Right lobe of liver (tissue), 6 donors: ENCODE measurements around the gene DGCR6. TPM values are rescaled to one million over a fixed set of nuclear protein-coding genes. Genes with fewer than 3 reads are reported as not detected.

Experiments
- ATAC-seq, 4 donors: fragments of 200-7000 bp; cut with Tn5 transposase; one replicate each; pipeline ENCODE4 v1.9.1; 2020; ENCODE audit warnings: mild to moderate bottlenecking in 4 of 4, moderate library complexity in 4 of 4
- DNase-seq, 3 donors: peaks; one replicate each; pipeline ENCODE4 v3.0.0-alpha.2; 2020
- H3K27ac ChIP-seq, 3 donors: fragments of 200-600 bp; one replicate each; pipeline ENCODE4 v1.8.0; 2022
- H3K27me3 ChIP-seq, 2 donors: fragments of 200-600 bp; one replicate each; pipeline ENCODE4 v1.8.0; 2022
- H3K36me3 ChIP-seq, 4 donors: fragments of 200-600 bp; sonication (generic) in 1 of 4; one replicate each; pipeline versions ENCODE4 v1.5.1 to v1.8.0; 2017 to 2022; ENCODE audit warnings: control low read depth in 1 of 4
- H3K4me1 ChIP-seq, 4 donors: fragments of 200-600 bp; sonication (generic) in 1 of 4; one replicate each; pipeline versions ENCODE4 v1.5.1 to v1.8.0; 2017 to 2022; ENCODE audit warnings: control low read depth in 1 of 4
- H3K4me3 ChIP-seq, 3 donors: fragments of 200-600 bp; one replicate each; pipeline ENCODE4 v1.8.0; 2022
- H3K9me3 ChIP-seq, 4 donors: fragments of 200-600 bp; sonication (generic) in 1 of 4; one replicate each; pipeline versions ENCODE4 v1.5.1 to v1.8.0; 2017 to 2022; ENCODE audit warnings: control low read depth in 1 of 4
- POLR2A ChIP-seq: fragments of 450-650 bp; IDR thresholded peaks from one replicate; pipeline ENCODE4 v1.6.1; 2017; ENCODE audit warnings: antibody characterized with exemption, mild to moderate bottlenecking
- WGBS: methylation state at CpG from one replicate; pipeline ENCODE4 v1.1.6; 2018; ENCODE audit warnings: low coverage, low lambda C conversion rate; ENCODE audit not compliant: insufficient coverage; ENCODE audit errors: missing lambda C conversion rate; 5-methylcytosine and 5-hydroxymethylcytosine counted together
- intact Hi-C, 2 donors: fragments of 100-400 bp; cut with DNase I; formaldehyde crosslinking; loops; one replicate each; pipeline versions ENCODE4 v1.11.2 to v1.14.1; 2022
- total RNA-seq, 6 experiments: library from RNA; depleted of rRNA in 2 of 6; stranded (reverse); fragments of >200 nt in 2 of 6; fragmentation: NEBNext Ultra II Directional in 3 of 6; extraction: Animal tissue kit (Norgen Biotek cat#: 25700) in 3 of 6; gene quantifications; one replicate each; pipeline versions ENCODE4 v1.1.0 to v1.2.4, GENCODE V29; 2016 to 2023
- TF ChIP-seq, protein P1 (sequence below), 4 donors: fragments of 200-600 bp in 3 of 4; fragments of 450-650 bp in 1 of 4; IDR thresholded peaks; one replicate each; pipeline versions ENCODE4 v1.5.1 to v1.8.0; 2016 to 2022; ENCODE audit warnings: antibody characterized with exemption in 4 of 4, mild to moderate bottlenecking in 2 of 4
- donor health status: DM: no; HTN: yes; CAD: no.
- donor health status: DM: no; HTN: no; CAD: no.
- donor health status: DM: no; HTN: no; CAD: no.
- donor health status: DM: no; HTN: yes; CAD: no.
- donor health status: DM: no; HTN: yes; CAD: no.

Gene DGCR6
- total RNA-seq, 6 experiments from 2014 or later = 0.92 to 5.1 (median 2.5) TPM

DNA sequence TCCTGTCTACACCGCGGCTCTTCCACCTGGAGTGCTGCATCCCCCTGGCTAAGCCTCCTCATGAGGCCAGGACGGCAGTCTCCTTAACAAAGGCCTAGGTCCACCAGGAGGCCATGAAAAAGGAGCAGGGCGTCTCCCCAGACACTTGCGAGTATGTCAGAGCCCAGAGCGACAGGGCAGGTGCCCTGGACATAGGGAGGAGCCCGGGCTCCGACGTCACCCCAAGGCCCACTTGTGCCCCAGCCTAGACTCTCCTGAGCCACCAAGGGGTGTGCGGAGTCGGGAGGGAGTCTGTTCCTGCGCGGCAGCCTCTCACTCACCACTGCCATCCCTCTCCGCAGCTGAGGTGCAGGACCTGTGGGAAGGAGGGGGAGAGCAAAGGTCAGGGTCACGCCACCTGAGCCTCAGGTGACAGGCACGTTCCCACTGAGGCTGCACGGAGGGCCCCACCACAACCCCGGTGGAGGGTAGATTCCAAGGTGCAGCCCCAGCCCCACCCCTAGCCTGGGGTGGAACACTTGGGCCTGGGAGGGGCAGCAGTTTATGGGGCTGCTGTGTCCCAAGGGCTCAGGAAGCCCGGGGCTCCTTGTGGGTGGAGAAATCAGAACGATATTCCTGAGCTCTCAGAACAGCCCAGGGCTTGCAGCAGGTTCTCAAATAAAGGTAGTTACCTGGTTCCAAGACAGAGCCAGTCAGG is 19.4 kb downstream of the DGCR6 start:
- Histone ChIP-seq H3K36me3 (no peaks in the 10 kb centered on the region), H3K4me1 (no peaks in the 10 kb centered on the region), H3K27ac (no peak overlapping the region), H3K27me3 (no peaks in the 10 kb centered on the region), H3K9me3 (no peaks in the 10 kb centered on the region), H3K4me3 (no peak overlapping the region)
- WGBS = no CpG with 5 or more reads among the region's 20 CpGs
- intact Hi-C loops = no loop called here
- TF ChIP-seq, protein P1, sequence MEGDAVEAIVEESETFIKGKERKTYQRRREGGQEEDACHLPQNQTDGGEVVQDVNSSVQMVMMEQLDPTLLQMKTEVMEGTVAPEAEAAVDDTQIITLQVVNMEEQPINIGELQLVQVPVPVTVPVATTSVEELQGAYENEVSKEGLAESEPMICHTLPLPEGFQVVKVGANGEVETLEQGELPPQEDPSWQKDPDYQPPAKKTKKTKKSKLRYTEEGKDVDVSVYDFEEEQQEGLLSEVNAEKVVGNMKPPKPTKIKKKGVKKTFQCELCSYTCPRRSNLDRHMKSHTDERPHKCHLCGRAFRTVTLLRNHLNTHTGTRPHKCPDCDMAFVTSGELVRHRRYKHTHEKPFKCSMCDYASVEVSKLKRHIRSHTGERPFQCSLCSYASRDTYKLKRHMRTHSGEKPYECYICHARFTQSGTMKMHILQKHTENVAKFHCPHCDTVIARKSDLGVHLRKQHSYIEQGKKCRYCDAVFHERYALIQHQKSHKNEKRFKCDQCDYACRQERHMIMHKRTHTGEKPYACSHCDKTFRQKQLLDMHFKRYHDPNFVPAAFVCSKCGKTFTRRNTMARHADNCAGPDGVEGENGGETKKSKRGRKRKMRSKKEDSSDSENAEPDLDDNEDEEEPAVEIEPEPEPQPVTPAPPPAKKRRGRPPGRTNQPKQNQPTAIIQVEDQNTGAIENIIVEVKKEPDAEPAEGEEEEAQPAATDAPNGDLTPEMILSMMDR (IDR thresholded peaks at IDR 0.05) = no peak
- no peak for TF ChIP-seq POLR2A
- no peak for ATAC-seq
- DNase-seq = no peak

DNA sequence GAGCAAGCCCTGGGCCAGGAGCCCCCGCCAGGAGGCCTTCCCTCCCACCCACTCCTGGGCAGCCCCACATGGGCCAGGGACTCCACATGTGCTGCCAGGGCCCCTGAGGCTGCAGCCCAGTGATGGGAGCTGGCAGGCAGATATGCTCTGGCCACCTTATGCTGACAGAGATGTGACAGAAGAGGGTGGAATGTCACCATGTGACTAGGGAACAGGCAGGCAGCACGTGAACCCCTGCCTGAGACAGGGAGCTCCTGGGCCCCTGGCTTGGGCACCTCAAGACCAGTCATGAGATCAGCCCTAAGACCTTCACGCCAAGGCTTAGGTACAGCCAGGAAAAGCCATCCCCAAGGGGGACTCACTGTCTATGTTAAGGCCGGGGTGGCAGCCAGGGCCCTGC is 20.9 kb downstream of the DGCR6 start:
- intact Hi-C loops = no loop called here
- no CpG with 5 or more reads among the region's 4 CpGs for WGBS

DNA sequence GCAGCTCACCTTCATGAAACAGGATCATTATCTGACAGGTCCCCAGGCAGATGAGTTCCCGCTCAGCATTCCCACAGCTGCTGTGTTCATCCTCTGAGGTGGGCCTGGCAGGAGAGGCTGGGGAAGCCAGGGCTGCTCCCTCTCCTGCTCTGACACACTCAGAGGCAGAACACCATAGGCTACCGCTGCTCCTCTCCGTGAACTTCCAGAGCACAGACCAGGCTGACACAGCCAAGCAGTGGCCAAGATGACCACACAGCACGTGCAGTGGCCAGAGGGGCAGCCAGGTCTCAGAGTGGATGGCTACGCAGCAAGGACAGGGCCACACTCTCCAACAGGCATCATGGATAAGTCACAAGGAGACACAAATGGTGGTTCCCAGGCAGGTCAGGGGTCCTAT is 21.5 kb downstream of the DGCR6 start:
- Histone ChIP-seq H3K27me3 (no peaks in the 10 kb centered on the region), H3K4me1 (no peaks in the 10 kb centered on the region), H3K27ac (no peak overlapping the region), H3K36me3 (no peaks in the 10 kb centered on the region), H3K4me3 (no peak overlapping the region), H3K9me3 (no peaks in the 10 kb centered on the region)
- ATAC-seq (no peak), DNase-seq (no peak)
- intact Hi-C loops = no loop called here
- TF ChIP-seq POLR2A = no peak
- TF ChIP-seq, protein P1 (IDR thresholded peaks at IDR 0.05) = no peak
- no CpG with 5 or more reads among the region's 5 CpGs for WGBS

More for the DNA sequence above, 20.9 kb downstream of the DGCR6 start:
- no peak for TF ChIP-seq POLR2A
- TF ChIP-seq, protein P1 (IDR thresholded peaks at IDR 0.05) = no peak
- Histone ChIP-seq H3K9me3 (no peaks in the 10 kb centered on the region), H3K27me3 (no peaks in the 10 kb centered on the region), H3K4me1 (no peaks in the 10 kb centered on the region), H3K4me3 (no peak overlapping the region), H3K27ac (no peak overlapping the region), H3K36me3 (no peaks in the 10 kb centered on the region)
- no peak for DNase-seq
- ATAC-seq = no peak

DNA sequence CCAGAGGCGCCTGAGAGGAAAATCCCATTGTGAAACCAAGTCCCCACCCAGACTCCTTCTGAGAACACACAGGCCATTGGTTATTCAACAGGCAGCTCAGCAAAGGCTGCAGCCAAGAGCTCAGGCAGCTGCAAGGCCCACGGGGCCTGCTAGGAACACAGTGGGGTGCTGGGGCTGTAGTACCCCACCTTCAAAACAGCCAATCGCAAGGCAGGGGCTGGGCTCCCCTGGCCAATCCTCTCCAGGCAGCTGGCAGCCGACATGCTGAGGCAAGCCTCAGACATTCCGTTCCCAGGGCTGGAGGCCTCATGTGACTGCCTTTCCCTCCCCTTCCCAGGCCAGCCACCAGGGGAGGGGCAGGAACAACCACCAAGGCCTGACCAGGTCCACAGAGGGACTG is 23.3 kb downstream of the DGCR6 start:
- Histone ChIP-seq H3K4me3 (no peak overlapping the region), H3K27ac (no peak overlapping the region), H3K27me3 (no peaks in the 10 kb centered on the region), H3K36me3 (no peaks in the 10 kb centered on the region), H3K9me3 (no peaks in the 10 kb centered on the region), H3K4me1 (no peaks in the 10 kb centered on the region)
- no CpG with 5 or more reads among the region's 5 CpGs for WGBS
- DNase-seq (no peak), ATAC-seq (peak; percentile 49 to 78 (median 68))
- intact Hi-C loops = no loop called here
- no peak for TF ChIP-seq POLR2A
- TF ChIP-seq, protein P1 (IDR thresholded peaks at IDR 0.05) = no peak
